RWPE1 (cell line): ENCODE measurements around the gene SLC26A4.

ENCODE experiments used
- CTCF ChIA-PET: fragments of 350-600 bp; sonication (Branson Sonifier 250); formaldehyde crosslinking; extraction: SDS; loops from one replicate; lab custom pipeline; 2021; lab: Yijun Ruan, JAX
- POLR2A ChIA-PET: fragments of 400-600 bp; formaldehyde crosslinking; extraction: SDS; loops from one replicate; lab custom pipeline; 2020; ENCODE audit warnings: antibody characterized with exemption; ENCODE audit not compliant: low non-redundant PET; lab: Yijun Ruan, JAX
- DNase-seq: peaks from one replicate; pipeline ENCODE4 v3.0.0; 2012; ENCODE audit warnings: low spot score
- H3K27ac ChIP-seq: fragments of 450-650 bp; 2 replicates; pipeline ENCODE4 v1.5.1; 2017
- TF ChIP-seq, protein P1 (sequence below): fragments of 450-650 bp; conservative IDR thresholded peaks from 2 replicates; pipeline ENCODE4 v1.5.1; 2017; ENCODE audit warnings: low read depth, mild to moderate bottlenecking

SLC26A4 gene

DNA sequence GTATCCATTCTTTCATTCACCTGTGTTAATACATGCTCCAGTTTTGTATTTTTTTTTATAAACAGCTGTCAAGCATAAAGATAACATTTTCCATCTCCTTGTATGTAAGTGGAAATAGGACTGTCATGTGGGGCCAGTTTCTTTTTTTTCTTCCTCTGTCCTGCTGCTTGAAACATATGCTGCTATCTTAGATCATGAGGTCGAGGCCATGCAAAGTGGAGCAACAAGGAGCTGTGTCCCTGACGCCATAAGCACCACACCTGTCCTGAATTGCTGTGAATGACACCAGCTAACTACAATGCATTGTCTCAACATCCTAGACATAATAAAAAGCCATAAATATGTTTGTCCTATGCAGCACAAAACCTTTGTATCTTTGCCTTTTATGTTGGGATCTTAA, 37.7 kb upstream of the SLC26A4 start:
- TF ChIP-seq, protein P1, sequence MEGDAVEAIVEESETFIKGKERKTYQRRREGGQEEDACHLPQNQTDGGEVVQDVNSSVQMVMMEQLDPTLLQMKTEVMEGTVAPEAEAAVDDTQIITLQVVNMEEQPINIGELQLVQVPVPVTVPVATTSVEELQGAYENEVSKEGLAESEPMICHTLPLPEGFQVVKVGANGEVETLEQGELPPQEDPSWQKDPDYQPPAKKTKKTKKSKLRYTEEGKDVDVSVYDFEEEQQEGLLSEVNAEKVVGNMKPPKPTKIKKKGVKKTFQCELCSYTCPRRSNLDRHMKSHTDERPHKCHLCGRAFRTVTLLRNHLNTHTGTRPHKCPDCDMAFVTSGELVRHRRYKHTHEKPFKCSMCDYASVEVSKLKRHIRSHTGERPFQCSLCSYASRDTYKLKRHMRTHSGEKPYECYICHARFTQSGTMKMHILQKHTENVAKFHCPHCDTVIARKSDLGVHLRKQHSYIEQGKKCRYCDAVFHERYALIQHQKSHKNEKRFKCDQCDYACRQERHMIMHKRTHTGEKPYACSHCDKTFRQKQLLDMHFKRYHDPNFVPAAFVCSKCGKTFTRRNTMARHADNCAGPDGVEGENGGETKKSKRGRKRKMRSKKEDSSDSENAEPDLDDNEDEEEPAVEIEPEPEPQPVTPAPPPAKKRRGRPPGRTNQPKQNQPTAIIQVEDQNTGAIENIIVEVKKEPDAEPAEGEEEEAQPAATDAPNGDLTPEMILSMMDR = no peak
- CTCF ChIA-PET = interaction anchor here (0.5 kb wide), 1 partner anchor 199 kb away, joined by 3 read pairs; no protein-coding TSS in a partner anchor
- POLR2A ChIA-PET = no interaction called here
- H3K27ac ChIP-seq = no peak overlapping the region
- no peak for DNase-seq

DNA sequence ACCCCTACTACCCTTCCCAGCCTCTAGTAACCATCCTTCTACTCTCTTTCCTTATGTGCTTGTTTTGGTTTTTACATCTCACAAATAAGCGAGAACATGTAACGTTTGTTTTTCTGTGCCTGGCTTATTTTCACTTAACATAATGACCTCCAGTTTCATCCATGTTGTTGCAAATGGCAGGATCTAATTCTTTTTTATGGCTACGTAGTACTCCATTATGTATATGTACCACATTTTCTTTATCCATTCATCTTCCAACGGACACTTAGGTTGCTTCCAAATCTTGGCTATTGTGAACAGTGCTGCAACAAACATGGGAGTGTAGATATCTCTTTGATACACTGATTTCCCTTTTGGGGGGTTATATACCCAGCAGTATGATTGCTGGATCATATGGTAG, 33.6 kb upstream of the SLC26A4 start:
- CTCF ChIA-PET = no interaction called here
- DNase-seq = no peak
- TF ChIP-seq, protein P1 = no peak
- no peak overlapping the region for H3K27ac ChIP-seq
- POLR2A ChIA-PET = no interaction called here

DNA sequence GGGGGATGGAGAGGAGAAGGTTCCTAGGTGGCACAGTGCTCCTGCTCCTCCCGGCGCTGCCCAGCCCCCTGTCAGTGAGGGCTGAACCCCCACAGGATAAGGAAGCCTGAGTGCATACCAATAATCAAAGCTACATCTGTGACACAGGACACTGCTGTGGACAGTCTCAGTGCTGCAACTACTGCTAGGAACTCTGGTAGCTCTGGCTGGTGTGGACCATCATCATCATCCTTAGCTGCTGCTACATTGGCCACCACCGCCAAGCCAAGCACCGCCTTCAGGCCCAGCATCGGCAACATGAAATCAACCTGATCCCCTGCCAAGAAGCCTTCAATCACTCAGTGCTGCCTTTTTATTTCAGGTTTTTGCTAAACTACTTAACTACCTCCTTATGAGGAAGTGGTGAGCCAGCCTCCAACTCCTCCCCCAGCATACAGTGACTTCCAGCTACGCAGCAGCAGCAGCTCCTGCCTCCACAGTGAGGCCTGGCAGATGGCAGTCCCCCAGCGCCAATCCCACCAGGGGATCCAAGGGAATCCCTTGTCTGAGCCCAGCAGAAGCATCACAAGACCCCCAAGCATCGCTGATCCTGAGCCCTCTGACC, 32.1 kb upstream of the SLC26A4 start:
- no peak overlapping the region for H3K27ac ChIP-seq
- ChIA-PET CTCF (no interaction called here), POLR2A (no interaction called here)
- DNase-seq = no peak
- TF ChIP-seq, protein P1 = no peak

DNA sequence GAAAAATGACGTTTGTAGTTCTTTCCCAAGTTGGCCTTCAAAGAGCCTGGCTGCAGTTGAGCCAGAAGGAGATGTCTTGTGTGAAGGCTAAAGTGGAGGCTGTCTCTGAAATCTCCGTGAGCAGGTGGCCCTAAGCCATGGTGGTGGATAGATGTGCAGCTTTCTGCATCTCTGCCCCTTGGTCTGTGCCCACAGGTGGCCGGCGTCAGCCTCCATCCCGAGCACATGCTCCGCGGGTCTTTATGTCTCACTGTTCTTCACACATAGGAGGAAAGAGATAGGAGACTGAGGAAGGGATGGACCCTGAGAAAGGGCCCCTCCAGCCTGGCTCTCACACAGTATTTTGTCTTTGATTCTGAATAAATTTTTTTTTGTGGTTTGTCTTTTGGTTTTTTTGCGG, 30.3 kb upstream of the SLC26A4 start:
- ChIA-PET CTCF (no interaction called here), POLR2A (no interaction called here)
- TF ChIP-seq, protein P1 = no peak
- no peak overlapping the region for H3K27ac ChIP-seq
- DNase-seq = no peak

DNA sequence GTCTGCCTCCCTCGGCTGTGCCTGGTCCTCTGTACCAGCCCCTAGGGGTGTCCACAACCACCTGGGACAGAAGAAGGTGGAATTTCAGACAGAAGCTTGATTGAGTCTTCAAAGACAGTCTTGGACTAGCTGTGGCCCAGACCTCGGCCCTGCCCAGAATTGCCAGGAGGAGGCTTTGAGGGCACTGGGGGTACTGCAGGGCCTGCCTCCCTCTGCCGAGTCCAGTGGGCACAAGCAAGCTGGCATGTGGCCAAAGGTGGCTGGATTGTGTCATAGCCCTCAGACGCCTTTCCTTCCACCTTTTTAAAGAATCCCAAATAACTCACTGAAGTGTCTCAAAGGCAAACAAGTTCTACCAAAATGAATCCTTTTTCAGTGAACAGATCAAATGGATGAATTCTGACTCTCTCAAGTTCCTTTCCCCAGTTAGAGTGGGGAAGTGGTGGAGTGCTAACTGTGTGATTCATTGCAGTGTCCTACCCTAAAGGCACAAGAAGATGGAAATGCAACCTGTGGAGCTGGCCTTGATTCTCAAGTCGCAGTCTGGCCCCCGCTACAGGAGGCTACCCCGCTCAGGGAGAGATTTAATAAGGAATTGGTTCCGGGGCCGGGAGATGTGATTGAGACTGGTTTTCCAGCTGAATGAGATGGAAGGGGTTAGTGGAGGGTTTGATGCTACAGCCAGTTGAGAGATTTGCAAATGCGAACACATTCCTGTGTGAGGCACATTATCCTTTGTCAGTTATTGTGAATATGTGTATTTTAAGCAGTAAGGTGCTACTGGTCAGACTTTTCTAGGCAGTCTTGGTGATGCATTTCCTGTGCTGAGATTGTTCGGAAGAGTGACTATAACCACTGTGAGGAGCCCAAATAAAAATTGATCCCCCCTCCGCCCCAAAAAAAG, 28.8 kb upstream of the SLC26A4 start:
- H3K27ac ChIP-seq = no peak overlapping the region
- ChIA-PET POLR2A (no interaction called here), CTCF (interaction anchor here (0.8 kb wide), 1 partner anchor 20 kb away, joined by 3 read pairs; no protein-coding TSS in a partner anchor)
- no peak for DNase-seq
- TF ChIP-seq, protein P1 = no peak

DNA sequence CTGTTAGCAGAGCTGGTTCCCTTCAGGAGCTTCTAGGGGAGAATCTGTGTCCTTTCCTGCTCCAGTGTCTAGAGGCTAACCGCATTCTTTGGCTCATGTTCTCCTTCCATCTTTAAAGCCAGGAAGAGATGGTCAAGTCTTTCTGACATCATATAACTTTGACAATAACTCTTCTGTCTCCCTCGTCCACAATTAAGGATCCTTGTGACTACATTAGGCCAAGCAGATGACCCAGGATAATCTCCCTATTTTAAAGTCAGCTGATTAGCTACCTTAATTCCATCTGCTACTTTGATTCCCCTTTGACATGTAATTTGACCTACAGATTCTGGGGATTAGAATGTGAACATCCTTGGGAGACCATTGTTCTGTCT, 28.1 kb upstream of the SLC26A4 start:
- no peak for DNase-seq
- ChIA-PET CTCF (interaction anchor here (0.6 to 0.8 kb wide), 2 partner anchors 21 to 155 kb away, joined by 3 read pairs; no protein-coding TSS in a partner anchor), POLR2A (no interaction called here)
- no peak overlapping the region for H3K27ac ChIP-seq
- TF ChIP-seq, protein P1 = no peak
